Keratinocyte (primary cell): Measurements from ENCODE around the gene AOPEP. TPM values are rescaled to one million over a fixed set of nuclear protein-coding genes. Genes with fewer than 3 reads are reported as not detected.

Experiments used
- DNase-seq: peaks from one replicate; pipeline ENCODE4 v3.0.0-alpha.2; 2011; ENCODE audit warnings: low read depth, missing footprints, low spot score
- FAIRE-seq: peaks from 2 replicates; lab custom pipeline; 2011; peaks lifted over from hg19 to GRCh38; lab: Jason Lieb, UNC
- H2AFZ ChIP-seq: 2 replicates; pipeline ENCODE4 v1.6.0; 2012; ENCODE audit warnings: low read length, control low read depth, inconsistent platforms; ENCODE audit not compliant: control insufficient read depth
- H3K27ac ChIP-seq: 2 replicates; pipeline ENCODE4 v1.5.1; 2011; ENCODE audit warnings: low read length; ENCODE audit not compliant: control insufficient read depth, insufficient read depth
- H3K27me3 ChIP-seq: 3 replicates; pipeline ENCODE4 v1.6.0; 2011; ENCODE audit warnings: low read length; ENCODE audit not compliant: control insufficient read depth, insufficient read depth; ENCODE audit errors: extremely low read depth
- H3K36me3 ChIP-seq, 2 experiments: 2 replicates in 1 of 2; 3 replicates in 1 of 2; pipeline ENCODE4 v1.5.1; 2011; ENCODE audit warnings: low read length in 2 of 2, mild to moderate bottlenecking in 1 of 2; ENCODE audit not compliant: control insufficient read depth in 2 of 2, insufficient read depth in 2 of 2; ENCODE audit errors: extremely low read depth in 1 of 2
- H3K4me1 ChIP-seq: 3 replicates; pipeline ENCODE4 v1.5.1; 2011; ENCODE audit warnings: low read length; ENCODE audit not compliant: control insufficient read depth, insufficient read depth; ENCODE audit errors: extremely low read depth
- H3K4me2 ChIP-seq: 3 replicates; pipeline ENCODE4 v1.6.0; 2011; ENCODE audit warnings: low read depth, low read length; ENCODE audit not compliant: control insufficient read depth, insufficient read depth; ENCODE audit errors: extremely low read depth
- H3K4me3 ChIP-seq, 3 experiments: fragments of 200-600 bp in 1 of 3; sonication (generic) in 1 of 3; 2 replicates in 2 of 3; 3 replicates in 1 of 3; pipeline ENCODE4 v1.5.1; 2011 to 2016; ENCODE audit warnings: low read length in 3 of 3, mild to moderate bottlenecking in 3 of 3, control low read depth in 2 of 3, inconsistent platforms in 1 of 3, low read depth in 1 of 3, mixed read lengths in 1 of 3, mixed run types in 1 of 3, moderate library complexity in 1 of 3; ENCODE audit not compliant: control insufficient read depth in 2 of 3, insufficient read depth in 2 of 3; ENCODE audit errors: extremely low read depth in 1 of 3
- H3K79me2 ChIP-seq: 2 replicates; pipeline ENCODE4 v1.6.0; 2012; ENCODE audit warnings: low read length; ENCODE audit not compliant: control insufficient read depth, insufficient read depth
- H3K9ac ChIP-seq: 3 replicates; pipeline ENCODE4 v1.6.0; 2011; ENCODE audit warnings: low read length; ENCODE audit not compliant: control insufficient read depth, insufficient read depth; ENCODE audit errors: extremely low read depth
- H3K9me1 ChIP-seq: 3 replicates; pipeline ENCODE4 v1.6.0; 2011; ENCODE audit warnings: low read length; ENCODE audit not compliant: control insufficient read depth, insufficient read depth; ENCODE audit errors: extremely low read depth
- H3K9me3 ChIP-seq: 2 replicates; pipeline ENCODE4 v1.5.1; 2012; ENCODE audit warnings: low read depth, low read length; ENCODE audit not compliant: control insufficient read depth
- H4K20me1 ChIP-seq: 3 replicates; pipeline ENCODE4 v1.6.0; 2011; ENCODE audit warnings: low read length; ENCODE audit not compliant: control insufficient read depth, insufficient read depth; ENCODE audit errors: extremely low read depth
- EZH2 ChIP-seq: IDR thresholded peaks from one replicate; pipeline ENCODE4 v1.6.1; 2012; ENCODE audit warnings: inconsistent platforms, mild to moderate bottlenecking, low read length, moderate library complexity
- dilution Hi-C: fragments of 300-500 bp; cut with MboI; formaldehyde crosslinking; loops from one replicate; pipeline ENCODE4 v1.7.0; 2020; ENCODE audit warnings: low sequenced_read_pairs; ENCODE audit not compliant: extremely low pct_ligation_motif_present
- polyA plus RNA-seq, 5 experiments: library from polyadenylated mRNA; depleted of rRNA in 3 of 5; stranded (reverse) in 3 of 5; stranded (forward) in 1 of 5; unstranded in 1 of 5; fragments of >200 nt; gene quantifications; 1 replicate in 1 of 5; 2 replicates in 3 of 5; 3 replicates in 1 of 5; pipeline versions ENCODE4 v1.2.1 to v1.2.3, GENCODE V29; 2011 to 2012; ENCODE audit warnings: missing spikeins in 2 of 5, low read depth in 1 of 5, low replicate concordance in 1 of 5
- TF ChIP-seq, protein P1 (sequence below), 3 experiments: IDR thresholded peaks in 1 of 3; conservative IDR thresholded peaks in 1 of 3; optimal IDR thresholded peaks in 1 of 3; 2 replicates in 2 of 3; 3 replicates in 1 of 3; pipeline versions ENCODE3 to v1.5.1; 2011; ENCODE audit warnings: low read length in 3 of 3, mild to moderate bottlenecking in 3 of 3, moderate library complexity in 2 of 3, control low read depth in 1 of 3, inconsistent platforms in 1 of 3; ENCODE audit not compliant: insufficient read depth in 2 of 3; ENCODE audit errors: extremely low read depth in 1 of 3

AOPEP gene
- polyA plus RNA-seq, 1 donor (not counting 4 experiments of a cell fraction or from before 2014, with no cell fraction given), result 27.0 TPM

- H4K20me1 ChIP-seq, result no peaks in the 10 kb centered on the region
- dilution Hi-C loops, result no loop called here
- no peak overlapping the region for H3K27ac ChIP-seq
- H3K27me3 ChIP-seq, result no peaks in the 10 kb centered on the region
- no peaks in the 10 kb centered on the region for H3K36me3 ChIP-seq
- DNase-seq (no peak), FAIRE-seq (no peak)
- no peak overlapping the region for H3K9ac ChIP-seq
- H2AFZ ChIP-seq, result no peak overlapping the region
- H3K4me1 ChIP-seq, result peaks cover 4% of the 10 kb centered on the region
- no peaks in the 10 kb centered on the region for H3K9me3 ChIP-seq
- no peak for TF ChIP-seq EZH2
- TF ChIP-seq, protein P1, sequence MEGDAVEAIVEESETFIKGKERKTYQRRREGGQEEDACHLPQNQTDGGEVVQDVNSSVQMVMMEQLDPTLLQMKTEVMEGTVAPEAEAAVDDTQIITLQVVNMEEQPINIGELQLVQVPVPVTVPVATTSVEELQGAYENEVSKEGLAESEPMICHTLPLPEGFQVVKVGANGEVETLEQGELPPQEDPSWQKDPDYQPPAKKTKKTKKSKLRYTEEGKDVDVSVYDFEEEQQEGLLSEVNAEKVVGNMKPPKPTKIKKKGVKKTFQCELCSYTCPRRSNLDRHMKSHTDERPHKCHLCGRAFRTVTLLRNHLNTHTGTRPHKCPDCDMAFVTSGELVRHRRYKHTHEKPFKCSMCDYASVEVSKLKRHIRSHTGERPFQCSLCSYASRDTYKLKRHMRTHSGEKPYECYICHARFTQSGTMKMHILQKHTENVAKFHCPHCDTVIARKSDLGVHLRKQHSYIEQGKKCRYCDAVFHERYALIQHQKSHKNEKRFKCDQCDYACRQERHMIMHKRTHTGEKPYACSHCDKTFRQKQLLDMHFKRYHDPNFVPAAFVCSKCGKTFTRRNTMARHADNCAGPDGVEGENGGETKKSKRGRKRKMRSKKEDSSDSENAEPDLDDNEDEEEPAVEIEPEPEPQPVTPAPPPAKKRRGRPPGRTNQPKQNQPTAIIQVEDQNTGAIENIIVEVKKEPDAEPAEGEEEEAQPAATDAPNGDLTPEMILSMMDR (optimal IDR thresholded peaks at IDR 0.05 in 1 of 3, IDR thresholded peaks at IDR 0.05 in 1 of 3, conservative IDR thresholded peaks at IDR 0.05 in 1 of 3; ENCODE audit: extremely low read depth in 1 of 3, insufficient read depth in 2 of 3, low read length in 3 of 3), result no peak
- H3K9me1 ChIP-seq, result no peaks in the 10 kb centered on the region
- H3K4me2 ChIP-seq, result no peak overlapping the region
- H3K79me2 ChIP-seq, result no peaks in the 10 kb centered on the region
- no peak overlapping the region for H3K4me3 ChIP-seq
Observed at GRCh38 chr9:94984891-94985476, 258.5 kb downstream of the AOPEP start.

DNA sequence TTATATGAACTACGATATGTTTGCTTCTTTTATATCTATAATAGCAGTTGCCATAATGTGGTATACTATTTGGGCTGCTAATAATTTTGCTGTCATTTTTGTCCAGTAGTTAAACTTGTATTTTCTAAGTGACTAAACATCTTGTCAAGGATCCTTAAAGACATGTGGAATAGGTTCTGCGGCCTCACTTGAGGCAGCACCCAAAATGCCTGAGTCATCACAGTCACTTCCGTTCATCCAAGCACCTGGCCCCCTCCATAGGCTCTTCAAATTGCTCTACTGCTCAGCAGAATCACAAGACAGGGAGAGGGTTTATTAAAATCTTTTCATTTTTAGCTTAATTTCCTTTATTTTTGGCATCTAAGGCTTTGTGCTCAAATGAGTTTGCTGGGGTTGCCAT, 259.1 kb downstream of the AOPEP start:
- no peaks in the 10 kb centered on the region for H3K9me3 ChIP-seq
- FAIRE-seq (no peak), DNase-seq (no peak)
- dilution Hi-C loops, result no loop called here
- H3K9me1 ChIP-seq, result no peaks in the 10 kb centered on the region
- peaks cover 4% of the 10 kb centered on the region for H3K4me1 ChIP-seq
- H2AFZ ChIP-seq, result no peak overlapping the region
- no peak overlapping the region for H3K27ac ChIP-seq
- H3K4me2 ChIP-seq, result no peak overlapping the region
- TF ChIP-seq EZH2, result no peak
- TF ChIP-seq, protein P1 (optimal IDR thresholded peaks at IDR 0.05 in 1 of 3, IDR thresholded peaks at IDR 0.05 in 1 of 3, conservative IDR thresholded peaks at IDR 0.05 in 1 of 3; ENCODE audit: extremely low read depth in 1 of 3, insufficient read depth in 2 of 3, low read length in 3 of 3), result no peak
- H4K20me1 ChIP-seq, result no peaks in the 10 kb centered on the region
- no peak overlapping the region for H3K4me3 ChIP-seq
- H3K9ac ChIP-seq, result no peak overlapping the region
- H3K27me3 ChIP-seq, result no peaks in the 10 kb centered on the region
- no peaks in the 10 kb centered on the region for H3K79me2 ChIP-seq
- no peaks in the 10 kb centered on the region for H3K36me3 ChIP-seq
